Colonic mucosa (tissue), 4 donors: ENCODE results near the gene CC2D1A. TPM values are rescaled to one million over a fixed set of nuclear protein-coding genes. Genes with fewer than 3 reads are reported as not detected.

Source experiments
- DNase-seq: peaks from one replicate; pipeline ENCODE4 v3.0.0-alpha.2; 2020
- H3K27ac ChIP-seq: fragments of 200-600 bp; one replicate; pipeline ENCODE4 v1.8.0; 2021
- H3K27me3 ChIP-seq: fragments of 200-600 bp; one replicate; pipeline ENCODE4 v1.8.0; 2021
- H3K36me3 ChIP-seq: fragments of 200-600 bp; one replicate; pipeline ENCODE4 v1.8.0; 2021
- H3K4me1 ChIP-seq: fragments of 200-600 bp; one replicate; pipeline ENCODE4 v1.8.0; 2021; ENCODE audit warnings: mild to moderate bottlenecking
- H3K4me3 ChIP-seq: fragments of 200-600 bp; one replicate; pipeline ENCODE4 v1.8.0; 2021
- H3K9ac ChIP-seq, 2 donors: one replicate each; pipeline ENCODE4 v1.7.0; 2013; ENCODE audit warnings: control low read depth in 2 of 2, low read depth in 2 of 2, low read length in 2 of 2
- H3K9me3 ChIP-seq: fragments of 200-600 bp; one replicate; pipeline ENCODE4 v1.8.0; 2021
- CTCF ChIP-seq: fragments of 200-600 bp; IDR thresholded peaks from one replicate; pipeline ENCODE4 v1.8.0; 2022; ENCODE audit warnings: antibody characterized with exemption, mild to moderate bottlenecking
- intact Hi-C: fragments of 100-400 bp; cut with DNase I; formaldehyde crosslinking; loops from one replicate; pipeline ENCODE4 v1.14.1; 2022
- total RNA-seq, 2 donors: library from RNA; stranded (reverse); fragmentation: NEBNext Ultra II Directional in 1 of 2; extraction: Animal tissue kit (Norgen Biotek cat#: 25700) in 1 of 2; gene quantifications; one replicate each; pipeline ENCODE4 v1.2.1, GENCODE V29; 2021
- donor health status: healthy.
- donor health status: DM: no; HTN: no; CAD: no.
- donor health status: DM: no; HTN: no; CAD: no.

Gene CC2D1A
- total RNA-seq, 2 donors from 2014 or later, result 81.0 to 123 TPM

GRCh38 chr19:13952931-13953531 is 47.0 kb downstream of the CC2D1A start:
- peak overlapping the region; percentile 59 for H3K27ac ChIP-seq
- no peaks in the 10 kb centered on the region for H3K27me3 ChIP-seq
- peaks cover 9% of the 10 kb centered on the region for H3K4me1 ChIP-seq
- peak overlapping the region; percentile 76 for H3K4me3 ChIP-seq
- peaks cover 19% of the 10 kb centered on the region for H3K36me3 ChIP-seq
- no peak for TF ChIP-seq CTCF
- DNase-seq, result peak; percentile 80
- H3K9ac ChIP-seq, result peak overlapping the region; percentile 71 to 95
- intact Hi-C loops, result no loop called here
- no peaks in the 10 kb centered on the region for H3K9me3 ChIP-seq

- DNase-seq, result no peak
- intact Hi-C loops, result loop anchor here (2.0 kb wide), 1 partner anchor 73 kb away; no protein-coding TSS in a partner anchor
- Histone ChIP-seq H3K27me3 (no peaks in the 10 kb centered on the region), H3K9me3 (no peaks in the 10 kb centered on the region), H3K9ac (no peak overlapping the region), H3K4me1 (peaks cover 9% of the 10 kb centered on the region), H3K4me3 (no peak overlapping the region), H3K36me3 (peaks cover 19% of the 10 kb centered on the region), H3K27ac (no peak overlapping the region)
- TF ChIP-seq CTCF, result no peak
These were observed 48.2 kb downstream of the CC2D1A start for GRCh38 chr19:13954185-13954584.

GRCh38 chr19:13955662-13956364 is 49.8 kb downstream of the CC2D1A start:
- no peaks in the 10 kb centered on the region for H3K27me3 ChIP-seq
- H3K4me3 ChIP-seq, result no peak overlapping the region
- H3K9me3 ChIP-seq, result no peaks in the 10 kb centered on the region
- TF ChIP-seq CTCF, result no peak
- H3K36me3 ChIP-seq, result peaks cover 26% of the 10 kb centered on the region
- intact Hi-C loops, result loop anchor here (2.0 kb wide), 1 partner anchor 75 kb away; no protein-coding TSS in a partner anchor
- no peak for DNase-seq
- H3K9ac ChIP-seq, result no peak overlapping the region
- peaks cover 9% of the 10 kb centered on the region for H3K4me1 ChIP-seq
- no peak overlapping the region for H3K27ac ChIP-seq

GRCh38 chr19:13956365-13956744 is 50.4 kb downstream of the CC2D1A start:
- H3K36me3 ChIP-seq, result peaks cover 26% of the 10 kb centered on the region
- intact Hi-C loops, result no loop called here
- no peak overlapping the region for H3K4me3 ChIP-seq
- H3K27ac ChIP-seq, result no peak overlapping the region
- no peak for DNase-seq
- no peak overlapping the region for H3K9ac ChIP-seq
- no peak for TF ChIP-seq CTCF
- no peaks in the 10 kb centered on the region for H3K27me3 ChIP-seq
- H3K4me1 ChIP-seq, result peaks cover 9% of the 10 kb centered on the region
- H3K9me3 ChIP-seq, result no peaks in the 10 kb centered on the region

GRCh38 chr19:13957051-13957450 is 51.0 kb downstream of the CC2D1A start:
- H3K4me3 ChIP-seq, result no peak overlapping the region
- DNase-seq, result no peak
- H3K27me3 ChIP-seq, result no peaks in the 10 kb centered on the region
- no peak overlapping the region for H3K27ac ChIP-seq
- H3K36me3 ChIP-seq, result peaks cover 26% of the 10 kb centered on the region
- H3K4me1 ChIP-seq, result peaks cover 9% of the 10 kb centered on the region
- intact Hi-C loops, result no loop called here
- H3K9me3 ChIP-seq, result no peaks in the 10 kb centered on the region
- no peak overlapping the region for H3K9ac ChIP-seq
- TF ChIP-seq CTCF, result no peak
